HG02588 (cell line): ENCODE results near the gene TMED4.
A peak's percentile ranks its signal among the peaks of the same experiment; 100 is the strongest.
"Not testable (repeated sequence)": the region's sequence is repeated elsewhere in the genome, so short reads cannot be mapped to it uniquely, and the experiment has no call there.

Experiments
- ATAC-seq: cut with Tn5 transposase; IDR thresholded peaks from one replicate; pipeline ENCODE4 v1.9.1; 2021; ENCODE audit warnings: mild to moderate bottlenecking, moderate library complexity; ENCODE audit not compliant: unreplicated experiment

The TMED4 gene

DNA sequence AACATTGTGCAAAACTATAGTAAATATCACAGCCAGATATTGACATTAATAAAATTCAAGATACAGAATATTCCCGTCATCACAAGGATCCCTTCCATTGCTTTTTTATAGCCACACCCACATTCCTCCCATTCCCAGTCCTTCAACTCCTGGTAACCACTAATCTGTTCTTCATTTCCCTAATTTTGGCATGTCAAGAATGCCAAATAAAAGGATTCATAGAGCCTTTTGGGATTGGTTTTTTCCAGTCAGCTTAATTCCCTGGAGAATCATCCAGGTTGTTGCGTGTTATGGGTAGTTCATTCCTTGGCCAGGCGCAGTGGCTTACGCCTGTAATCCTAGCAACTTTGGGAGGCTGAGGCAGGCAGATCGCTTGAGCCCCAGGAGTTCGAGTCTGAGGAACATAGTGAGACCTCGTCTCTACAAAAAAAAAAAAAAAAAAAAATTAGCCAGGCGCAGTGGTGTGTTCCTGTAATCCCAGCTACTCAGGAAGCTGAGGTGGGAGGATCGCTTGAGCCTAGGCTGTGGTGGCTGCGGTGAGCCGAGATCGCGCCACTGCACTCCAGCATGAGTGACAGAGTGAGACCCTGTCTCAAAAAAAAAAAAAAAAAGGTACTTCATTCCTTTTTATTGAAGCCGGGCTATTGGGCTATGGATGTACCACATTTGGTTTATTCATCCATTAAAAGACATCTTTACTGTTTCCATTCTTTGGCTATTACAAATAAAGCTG is 27.1 kb upstream of the TMED4 start:
- ATAC-seq, result no peak

DNA sequence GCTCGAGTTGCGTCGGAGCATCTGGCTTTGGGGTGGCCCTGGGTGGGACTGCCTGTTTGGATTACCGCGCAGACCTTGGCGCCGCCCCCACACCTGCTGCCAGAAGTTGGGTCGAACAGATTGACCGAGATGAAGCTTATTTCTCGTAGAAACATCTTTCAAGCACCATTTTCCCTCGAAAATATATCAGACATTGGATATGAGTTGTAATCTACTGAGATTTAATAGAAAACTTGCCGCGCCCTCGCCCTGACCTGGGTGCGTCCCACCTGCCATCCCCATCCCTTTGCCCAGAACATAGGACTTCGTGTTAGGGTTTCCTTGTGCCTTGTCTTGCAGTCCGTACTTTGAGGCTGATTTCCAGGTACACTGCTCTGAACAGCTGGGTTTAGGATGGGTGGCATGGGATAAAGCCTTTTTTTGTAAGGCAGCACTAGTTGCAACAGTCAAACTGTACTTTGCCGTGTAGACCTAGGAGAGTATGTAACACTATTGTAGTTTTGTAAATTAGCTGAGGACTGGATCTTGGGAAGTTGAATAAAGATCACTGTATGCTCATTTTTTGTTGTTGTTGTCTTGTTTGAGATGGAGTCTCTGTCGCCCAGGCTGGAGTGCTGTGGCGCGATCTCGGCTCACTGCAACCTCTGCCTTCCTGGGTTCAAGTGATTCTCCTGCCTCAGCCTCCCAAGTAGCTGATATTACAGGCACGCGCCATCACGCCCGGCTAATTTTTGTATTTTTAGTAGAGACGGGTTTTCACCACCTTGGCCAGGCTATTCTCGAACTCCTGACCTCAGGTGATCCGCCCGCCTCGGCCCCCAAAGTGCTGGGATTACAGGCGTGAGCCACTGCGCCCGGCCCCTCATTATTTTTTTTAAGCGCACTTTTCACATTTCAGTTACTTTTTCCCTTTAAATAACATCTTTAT is 25.4 kb upstream of the TMED4 start:
- ATAC-seq, result no peak

DNA sequence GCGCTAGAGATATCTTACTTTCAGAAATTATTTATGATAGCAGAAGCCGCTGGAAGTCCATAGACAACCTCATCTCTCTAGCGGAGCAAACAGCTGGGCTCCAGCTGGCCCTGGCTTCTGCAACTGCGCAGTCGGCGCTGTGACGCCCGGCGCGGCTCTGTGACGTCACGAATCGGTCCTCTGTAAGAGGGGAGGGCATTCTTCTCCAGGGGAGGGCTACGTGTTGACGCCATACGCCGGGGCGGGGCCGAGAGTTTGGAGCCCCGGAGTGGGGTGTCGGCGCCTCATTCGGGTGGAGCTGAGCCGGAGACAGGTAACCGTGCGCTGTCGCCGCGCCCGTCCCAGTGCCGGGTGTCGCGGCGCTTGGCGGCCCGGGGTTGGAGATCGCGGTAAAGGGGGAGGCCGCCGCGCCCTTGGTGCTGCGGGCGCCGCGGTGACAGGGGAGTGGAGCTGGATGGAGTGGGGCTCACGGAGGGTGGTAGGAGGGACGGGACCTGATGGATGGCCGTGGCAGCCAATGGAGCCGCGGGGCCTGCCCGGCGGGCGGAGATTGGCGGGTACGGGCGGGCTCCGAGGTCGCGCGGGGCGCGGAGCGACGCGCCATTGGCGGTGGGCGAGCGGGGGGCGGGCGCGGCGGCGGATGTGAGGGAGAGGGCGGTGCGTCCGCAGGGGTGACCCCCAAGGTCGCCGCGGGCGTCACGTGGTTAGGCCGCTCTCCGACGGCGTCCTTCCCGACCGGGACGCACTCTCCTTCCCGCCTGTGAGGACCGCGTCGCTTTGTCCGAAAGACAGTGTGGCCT is 24.5 kb upstream of the TMED4 start, which contains the start of gene OGDH:
OGDH (plus strand) TSS at position 287 of the 800 bp plus-strand sequence. CDS start 17,717 bp downstream, outside the sequence.
- peak; percentile 91 for ATAC-seq

DNA sequence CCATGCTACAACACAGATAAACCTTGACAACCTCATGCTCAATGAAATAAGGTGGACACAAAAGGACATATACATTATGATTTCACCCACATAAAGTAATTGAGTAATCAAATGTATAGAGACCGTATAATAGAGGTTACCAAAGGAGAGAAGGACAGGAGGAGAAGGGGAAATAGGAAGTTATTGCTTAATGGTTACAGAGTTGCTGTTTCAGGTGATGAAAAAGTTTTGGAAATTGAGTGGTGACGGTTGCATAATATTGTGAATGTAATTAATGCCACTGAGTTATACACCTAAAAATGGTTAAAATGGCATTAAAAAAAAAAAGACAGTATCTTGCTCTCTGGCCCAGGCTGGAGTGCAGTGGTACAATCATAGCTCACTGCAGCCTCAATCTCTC is 22.9 kb upstream of the TMED4 start:
- no peak for ATAC-seq

DNA sequence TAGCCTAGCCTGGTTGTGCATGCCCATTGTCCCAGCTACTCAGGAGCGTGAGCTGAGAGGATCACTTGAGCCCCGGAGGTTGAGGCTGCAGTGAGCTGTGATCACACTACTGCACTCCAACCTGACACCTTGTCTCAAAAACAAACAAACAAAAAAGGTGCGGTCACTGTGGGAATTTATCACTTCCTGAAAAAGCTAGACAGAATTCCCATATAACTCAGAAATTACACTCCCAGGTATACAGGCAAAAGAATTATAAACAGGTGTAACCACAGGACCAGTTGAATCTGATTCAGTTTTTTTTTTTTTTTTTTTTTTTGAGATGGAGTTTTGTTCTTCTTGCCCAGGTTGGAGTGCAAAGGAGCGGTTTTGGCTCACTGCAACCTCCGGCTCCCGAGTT is 21.2 kb upstream of the TMED4 start:
- ATAC-seq, result no peak

DNA sequence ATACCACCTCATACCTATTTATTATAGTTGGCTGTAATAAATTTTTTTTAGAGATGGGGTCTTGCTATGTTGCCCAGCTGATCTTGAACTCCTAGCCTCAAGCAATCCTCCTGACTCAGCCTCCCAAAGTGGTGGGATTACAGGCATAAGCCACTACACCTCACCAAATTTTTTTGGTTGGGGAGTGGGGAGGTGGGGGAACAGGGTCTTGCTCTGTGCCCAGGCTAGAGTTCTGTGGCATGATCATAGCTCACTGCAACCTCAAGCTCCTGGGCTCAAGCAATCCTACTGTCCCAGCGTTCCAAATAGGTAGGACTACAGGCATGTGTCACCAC is 20.5 kb upstream of the TMED4 start:
- no peak for ATAC-seq

DNA sequence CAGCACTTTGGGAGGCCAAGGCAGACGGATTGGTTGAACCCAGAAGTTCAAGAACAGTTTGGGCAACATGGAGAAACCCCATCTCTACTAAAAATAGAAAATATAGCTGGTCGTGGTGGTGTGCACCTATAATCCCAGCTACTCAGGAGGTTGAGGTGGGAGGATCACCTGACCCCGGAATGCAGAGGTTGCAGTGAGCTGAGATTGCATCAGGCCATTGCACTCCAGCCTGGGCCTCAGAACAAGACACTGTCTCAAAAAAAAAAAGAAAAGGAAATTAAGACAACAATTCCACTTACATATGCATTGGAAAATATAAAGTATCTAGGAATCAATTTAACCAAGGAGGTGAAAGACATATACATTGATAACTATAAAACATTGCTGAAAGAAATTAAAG is 17.2 kb upstream of the TMED4 start:
- ATAC-seq, result no peak

DNA sequence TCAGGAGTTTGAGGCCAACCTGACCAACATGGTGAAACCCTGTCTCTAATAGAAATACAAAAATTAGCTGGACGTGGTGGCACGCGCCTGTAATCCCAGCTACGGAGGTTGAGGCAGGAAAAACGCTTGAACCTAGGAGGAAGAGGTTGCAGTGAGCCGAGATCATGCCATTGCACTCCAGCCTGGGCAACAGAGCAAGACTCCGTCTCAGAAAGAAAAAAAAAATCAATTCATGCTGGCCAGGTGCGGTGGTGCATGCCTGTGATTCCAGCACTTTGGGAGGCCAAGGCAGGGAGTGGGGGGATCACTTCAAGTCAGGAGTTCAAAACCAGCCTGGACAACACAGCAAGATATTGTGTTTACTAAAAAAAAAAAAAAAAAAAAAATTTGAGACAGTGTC is 15.2 kb upstream of the TMED4 start:
- ATAC-seq, result not testable (repeated sequence)

DNA sequence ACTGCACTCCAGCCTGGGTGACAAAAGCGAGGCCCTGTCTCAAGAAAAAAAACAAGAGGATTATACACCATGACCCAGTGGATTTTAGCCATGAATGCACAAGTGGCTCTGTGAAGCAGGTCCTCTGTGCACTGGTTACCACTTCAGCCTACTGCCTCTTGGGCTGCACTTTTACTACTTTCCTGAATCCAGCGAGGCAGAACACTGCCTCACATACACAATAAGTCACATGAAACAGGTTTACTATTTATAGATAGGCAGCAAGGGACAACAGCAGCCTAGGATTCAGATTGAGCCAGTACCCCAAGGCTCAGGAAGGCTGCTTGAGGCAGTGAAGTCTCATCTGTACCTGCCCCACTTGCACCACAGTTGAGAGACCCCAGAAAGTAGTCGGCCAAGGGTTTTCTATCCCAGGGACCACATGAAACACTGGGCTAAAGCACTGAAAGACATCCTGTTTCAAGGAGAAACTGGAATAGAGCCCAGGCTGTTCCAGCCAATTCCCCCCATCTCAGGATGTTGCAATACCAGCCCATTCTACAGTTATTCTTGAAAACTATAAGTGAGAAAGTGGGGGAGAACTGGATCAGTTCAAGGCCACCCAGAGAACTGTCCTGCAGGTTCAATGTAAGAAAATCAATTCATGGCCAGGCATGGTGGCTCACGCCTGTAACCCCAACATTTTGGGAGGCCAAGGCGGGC is 14.1 kb upstream of the TMED4 start:
- no peak for ATAC-seq

DNA sequence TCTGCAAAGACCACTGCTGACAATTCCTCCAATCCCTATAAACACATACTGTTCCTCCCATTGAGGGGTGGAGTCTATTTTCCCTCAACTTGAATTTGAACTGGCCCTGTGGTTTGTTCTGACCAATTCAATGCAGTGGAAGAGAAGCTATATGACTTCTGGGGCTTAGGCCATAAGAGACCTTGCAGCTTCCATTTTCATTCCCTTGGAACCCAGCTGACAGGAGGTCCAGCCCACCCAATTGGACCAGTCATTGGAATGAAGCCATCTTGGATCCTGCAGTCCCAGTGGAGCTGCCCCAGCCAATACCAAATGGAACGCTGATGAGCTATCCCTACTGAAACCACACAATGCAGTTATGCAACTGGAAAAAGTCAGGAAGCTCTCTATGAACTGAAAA is 8.9 kb upstream of the TMED4 start:
- no peak for ATAC-seq

DNA sequence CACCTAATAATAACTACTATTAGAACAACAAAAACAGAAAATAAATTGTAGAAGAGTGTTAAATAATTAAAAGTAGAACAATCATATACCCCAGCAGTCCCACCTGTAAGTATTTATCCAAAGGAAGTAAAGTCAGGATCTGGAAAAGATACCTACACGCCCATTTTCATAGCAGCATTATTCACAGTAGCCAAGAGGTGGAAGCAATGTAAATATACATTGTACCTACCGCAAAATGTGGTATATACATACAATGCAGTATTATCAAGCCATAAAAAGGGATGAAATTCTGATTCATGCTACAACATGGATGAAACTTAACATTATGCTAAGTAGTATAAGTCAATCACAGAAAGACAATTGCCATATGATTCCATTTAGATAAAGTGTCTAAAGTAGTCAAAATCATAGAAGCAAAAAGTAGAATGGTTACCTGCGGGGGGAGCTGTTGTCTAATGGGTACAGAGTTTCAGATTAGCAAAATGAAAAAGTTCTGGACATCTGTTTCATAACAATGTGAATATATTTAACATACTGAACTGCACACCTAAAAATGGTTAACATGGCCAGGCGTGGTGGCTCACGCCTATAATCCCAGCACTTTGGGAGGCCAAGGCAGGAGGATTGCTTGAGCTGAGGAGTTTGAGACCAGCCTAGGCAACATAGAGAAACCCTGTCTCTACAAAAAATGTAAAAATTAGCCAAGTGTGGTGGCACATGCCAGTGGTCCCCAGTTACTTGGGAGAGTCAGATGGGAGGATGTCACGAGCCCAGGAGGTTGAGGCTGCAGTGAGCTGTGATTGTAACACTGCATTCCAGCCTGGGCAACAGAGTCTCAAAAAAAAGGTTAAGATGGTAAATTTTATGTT is 6.0 kb upstream of the TMED4 start:
- no peak for ATAC-seq

DNA sequence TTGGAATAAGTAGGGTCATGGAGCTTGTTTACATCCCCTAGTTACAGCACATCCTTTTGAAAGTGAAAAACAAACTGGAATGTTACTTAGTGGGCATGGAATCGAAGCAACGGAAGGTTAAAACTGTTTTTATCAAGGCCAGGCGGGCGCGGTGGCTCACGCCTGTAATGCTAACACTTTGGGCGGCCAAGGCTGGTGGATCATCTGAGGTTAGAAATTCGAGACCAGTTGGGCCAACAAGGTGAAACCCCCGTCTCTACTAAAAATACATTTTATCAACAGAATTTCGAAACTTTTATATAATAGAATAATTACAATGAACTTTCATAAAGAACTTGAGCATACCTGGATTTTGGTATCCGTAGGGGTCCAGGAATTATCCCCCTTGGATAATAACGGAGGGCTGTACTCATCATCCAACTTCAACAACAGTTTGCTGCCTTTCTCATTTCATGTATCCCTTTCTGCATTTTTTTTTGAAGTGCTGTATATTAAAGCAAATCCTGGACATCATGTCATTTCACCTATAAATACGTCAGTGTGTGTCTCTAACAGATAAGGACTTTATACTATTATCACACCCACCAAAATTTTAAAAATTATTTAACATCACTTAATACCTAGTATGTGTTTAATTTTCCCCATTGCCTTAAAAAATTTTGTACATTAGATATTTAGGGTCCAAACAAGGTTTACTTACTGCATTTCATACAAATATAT is 1.3 kb upstream of the TMED4 start:
- ATAC-seq, result no peak

DNA sequence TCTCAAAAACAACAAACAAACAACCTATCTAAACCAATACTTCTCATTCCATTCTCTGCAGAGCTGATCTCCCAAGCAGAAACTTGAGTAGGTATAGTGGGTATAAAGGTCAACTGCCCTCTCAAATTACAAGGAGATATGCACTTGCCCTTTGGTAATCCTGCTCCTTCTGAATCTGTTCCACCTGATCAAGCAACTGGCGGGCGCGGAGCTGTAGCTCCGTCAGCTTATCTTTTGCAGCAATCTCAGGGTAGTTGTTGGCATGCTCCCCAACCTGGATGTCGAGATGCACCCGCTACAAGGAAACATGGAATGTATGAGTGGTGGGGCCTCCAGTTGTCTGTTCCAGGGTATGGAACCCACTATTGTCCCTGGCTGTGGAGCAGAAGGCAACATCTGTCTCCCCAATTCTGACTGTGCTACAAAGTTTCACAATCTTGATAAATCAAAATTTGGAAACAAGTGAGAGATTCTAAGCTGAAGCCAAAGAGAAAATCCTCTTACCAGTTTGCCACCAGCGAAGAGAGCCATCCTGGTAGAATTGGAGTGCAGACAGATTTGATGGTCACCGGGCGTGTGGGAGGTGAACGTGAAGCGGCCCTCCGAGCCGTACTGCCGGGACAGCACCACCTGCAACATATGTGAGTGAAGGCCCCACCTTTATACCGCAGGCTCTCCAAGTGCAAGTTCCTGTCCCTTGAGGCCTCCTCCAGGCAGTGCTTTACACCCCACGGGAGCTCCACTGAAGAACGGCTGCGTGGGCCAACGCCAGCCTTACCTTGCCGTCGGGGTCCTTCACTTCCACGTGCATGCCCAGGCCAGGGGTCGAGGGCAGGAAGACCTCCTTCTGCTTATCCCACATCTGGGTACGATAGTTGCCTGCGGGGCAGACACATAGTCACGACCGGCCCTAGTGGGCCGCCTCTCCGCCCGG is 819 bp downstream of the TMED4 start:
- peak; percentile 26 for ATAC-seq

DNA sequence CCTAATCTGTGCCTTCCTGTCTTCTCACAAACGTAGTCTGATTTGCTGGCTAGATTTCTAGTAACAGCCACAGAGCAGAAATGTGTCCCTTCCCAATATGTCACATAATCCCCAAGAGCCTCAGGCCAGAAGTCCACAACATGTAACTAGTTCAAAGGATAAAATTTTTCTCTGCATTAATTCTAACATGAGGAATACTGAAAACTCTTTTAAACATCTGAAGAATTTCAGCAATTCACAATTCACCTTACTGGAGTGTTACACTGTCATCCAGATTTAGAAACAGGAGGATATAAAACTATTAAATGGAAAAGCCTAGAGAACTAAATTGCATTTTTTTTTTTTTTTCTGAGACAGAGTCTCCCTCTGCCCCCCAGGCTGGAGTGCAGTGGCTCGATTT is 5.8 kb downstream of the TMED4 start:
- no peak for ATAC-seq

DNA sequence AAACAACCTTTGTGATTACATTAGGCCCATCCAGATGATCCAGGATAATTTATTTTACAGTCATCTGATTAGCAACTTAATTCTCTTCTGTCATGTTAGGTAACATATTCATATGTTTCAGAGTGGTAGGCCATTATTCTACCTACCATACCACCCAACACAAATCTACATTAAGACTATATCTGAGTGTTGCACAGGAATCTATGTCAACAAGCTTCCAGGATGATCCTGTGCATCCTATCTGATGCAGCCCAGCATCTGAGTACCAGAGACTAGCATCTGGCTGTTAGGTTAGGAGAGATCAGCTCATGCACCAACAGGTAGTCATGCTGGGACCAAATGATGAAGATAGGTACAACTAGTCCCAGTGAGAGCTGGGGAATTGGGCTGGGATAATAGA is 7.0 kb downstream of the TMED4 start:
- no peak for ATAC-seq

DNA sequence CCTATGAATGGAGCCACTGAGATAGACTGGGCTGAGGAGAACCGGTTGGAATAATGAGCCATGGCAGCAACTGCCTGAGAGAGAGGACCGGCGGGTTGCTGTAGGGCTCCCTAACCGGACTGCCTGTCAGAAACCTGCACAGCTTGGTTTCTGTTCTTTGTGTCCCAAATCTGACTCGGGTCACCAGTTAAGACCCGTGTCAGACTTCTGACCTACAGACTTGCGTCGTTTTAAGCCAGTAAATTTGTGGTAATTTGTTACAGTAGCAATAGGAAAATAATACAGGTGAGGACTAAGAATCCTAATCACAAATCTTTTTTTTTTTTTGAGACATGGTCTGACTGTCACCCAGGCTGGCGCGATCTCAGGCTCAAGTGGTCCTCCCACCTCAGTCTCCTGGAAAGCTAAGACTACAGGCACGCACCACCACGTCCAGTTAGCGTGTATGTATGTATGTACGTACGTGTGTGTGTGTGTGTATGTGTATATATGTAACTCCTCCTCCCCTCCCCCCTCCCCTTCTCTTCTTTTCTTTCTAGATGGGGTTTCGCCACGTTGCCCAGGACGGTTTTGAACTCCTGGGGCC is 7.7 kb downstream of the TMED4 start:
- ATAC-seq, result no peak

DNA sequence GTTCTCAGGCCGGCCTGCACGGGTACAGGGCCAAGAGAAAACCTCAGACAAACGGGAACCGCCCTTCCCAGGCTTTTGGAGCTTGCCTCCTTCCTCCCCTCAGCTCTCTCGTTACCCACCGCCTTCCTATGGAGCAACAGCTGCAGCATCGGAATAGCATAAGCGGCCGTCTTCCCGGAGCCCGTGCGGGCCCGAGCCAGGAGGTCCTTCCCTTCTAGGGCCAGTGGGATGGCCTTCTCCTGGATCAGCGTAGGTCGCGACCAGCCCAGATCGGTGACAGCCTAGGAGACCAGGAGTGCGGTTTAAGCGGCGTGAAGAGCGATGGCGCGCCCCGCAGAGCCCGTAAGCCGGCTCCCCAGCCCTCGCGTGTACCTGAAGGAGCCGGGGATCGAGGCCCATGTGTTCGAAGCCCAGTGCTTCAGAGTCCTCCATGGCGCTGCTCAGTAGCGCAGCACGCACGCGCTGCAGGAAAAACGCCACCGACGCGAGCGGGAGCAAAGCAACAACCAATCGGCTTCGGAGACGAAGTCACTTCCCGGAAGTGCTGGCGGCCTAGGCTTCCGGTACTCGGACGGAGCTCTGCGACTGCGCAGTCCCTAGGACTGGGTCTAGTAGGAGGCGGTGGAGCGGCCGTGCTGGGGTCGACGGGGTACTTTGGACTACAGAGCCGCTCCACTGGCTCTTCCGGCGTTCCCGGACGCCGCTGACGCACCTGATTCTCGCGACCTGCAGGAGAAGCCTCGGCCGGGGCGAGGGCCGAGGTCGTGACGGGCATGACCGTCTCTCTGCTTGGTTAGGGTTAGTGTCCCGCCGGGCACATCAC is 8.4 kb downstream of the TMED4 start, which contains the start of gene DDX56:
DDX56 (minus strand) TSS at position 445 of the 823 bp plus-strand sequence; CDS start at position 432, 13 bp downstream.
- peak; percentile 95 for ATAC-seq
